NCI-H446 treated with DMSO at 0.1 percent for 48 hours (cell line): ENCODE data around the gene SVIL.
"Not testable (repeated sequence)": the region's sequence is repeated elsewhere in the genome, so short reads cannot be mapped to it uniquely, and the experiment has no call there.

Experiments used
- DNase-seq: peaks from one replicate; lab custom pipeline; 2025; lab: John Stamatoyannopoulos, UW

Gene SVIL

DNA sequence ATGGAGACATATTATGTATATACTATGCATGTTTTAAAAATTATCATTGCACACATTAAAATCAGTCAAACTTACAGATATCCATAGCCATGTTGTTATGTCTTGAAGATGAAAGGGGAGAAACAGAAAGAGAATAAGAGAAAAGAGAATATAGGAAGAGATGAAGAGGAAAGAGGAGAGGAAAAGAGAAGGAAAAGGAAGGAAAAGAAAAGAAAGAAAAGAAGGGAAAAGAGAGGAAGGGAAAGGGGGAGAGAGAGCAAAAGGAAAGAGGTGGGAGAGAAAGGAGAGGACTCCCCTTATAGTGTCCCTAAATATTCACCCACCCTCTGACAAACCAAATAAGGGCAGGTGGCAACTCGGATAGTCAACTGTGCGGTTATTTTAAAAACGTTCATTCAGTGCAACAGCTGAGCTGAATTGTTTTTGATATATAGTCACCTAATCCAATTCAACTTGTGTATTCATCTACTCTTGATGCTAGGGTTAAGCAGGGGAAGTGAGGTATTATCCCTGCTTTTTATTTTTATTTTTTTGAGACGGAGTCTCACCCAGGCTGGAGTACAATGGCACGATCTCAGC is 14.6 kb downstream of the SVIL start:
- no peak for DNase-seq

DNA sequence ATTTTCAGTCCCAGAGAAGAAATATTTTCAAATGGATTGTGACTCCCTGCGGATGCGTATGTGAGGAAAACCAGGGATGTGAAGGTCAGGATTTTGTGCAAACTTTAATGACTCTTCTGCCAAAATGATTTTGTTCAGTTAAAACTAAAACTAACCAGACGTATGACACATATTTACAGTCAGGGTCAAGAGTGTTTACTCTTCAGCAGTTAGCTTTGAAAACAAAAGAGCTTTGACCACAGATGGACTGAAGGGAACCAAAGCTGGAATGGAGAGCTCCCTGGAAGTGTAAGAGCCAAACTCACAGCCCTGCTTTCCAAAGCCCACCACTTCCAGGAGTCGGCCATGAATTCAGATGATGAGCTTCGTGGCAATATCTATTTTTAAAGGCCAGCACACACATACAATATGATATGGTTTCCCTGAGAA is 15.5 kb downstream of the SVIL start:
- DNase-seq, result no peak

DNA sequence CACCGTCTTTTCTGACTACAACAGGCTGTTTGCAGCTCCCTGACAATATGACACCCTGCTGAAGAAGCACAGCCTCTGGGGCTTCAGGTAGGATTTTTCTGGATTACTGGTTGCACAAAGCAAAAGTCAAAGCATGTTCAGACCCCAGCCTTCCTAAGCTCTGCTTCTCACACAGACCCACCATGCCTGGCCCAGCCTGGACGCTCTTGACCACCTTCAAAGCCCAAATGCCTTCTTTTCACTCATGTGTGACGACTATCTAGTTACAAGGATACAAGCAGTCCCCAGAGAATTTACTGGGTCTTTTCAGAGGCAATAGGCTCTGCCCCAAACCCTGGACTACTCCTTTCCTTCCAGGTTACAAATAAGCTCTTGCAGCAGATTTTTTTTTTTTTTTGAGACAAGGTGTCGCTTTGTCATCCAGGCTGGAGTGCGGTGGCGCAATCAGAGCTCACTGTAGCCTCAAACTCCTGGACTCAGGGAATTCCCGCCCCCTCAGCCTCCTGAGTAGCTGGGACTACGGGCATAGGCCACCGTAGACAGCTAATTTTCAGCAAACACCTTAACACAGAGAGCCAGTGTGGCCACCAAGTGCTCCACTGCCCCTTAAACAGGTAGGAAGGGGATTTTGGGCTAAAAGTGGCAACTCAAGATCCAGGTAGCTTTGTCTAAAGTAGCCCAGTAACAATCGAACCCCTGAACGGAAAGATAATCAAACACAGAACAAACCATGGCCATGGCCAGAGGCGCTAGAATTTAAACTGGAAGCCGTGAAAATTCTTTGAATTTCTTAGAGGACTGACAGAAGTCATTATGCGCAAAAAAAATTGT is 16.2 kb downstream of the SVIL start:
- DNase-seq, result no peak

DNA sequence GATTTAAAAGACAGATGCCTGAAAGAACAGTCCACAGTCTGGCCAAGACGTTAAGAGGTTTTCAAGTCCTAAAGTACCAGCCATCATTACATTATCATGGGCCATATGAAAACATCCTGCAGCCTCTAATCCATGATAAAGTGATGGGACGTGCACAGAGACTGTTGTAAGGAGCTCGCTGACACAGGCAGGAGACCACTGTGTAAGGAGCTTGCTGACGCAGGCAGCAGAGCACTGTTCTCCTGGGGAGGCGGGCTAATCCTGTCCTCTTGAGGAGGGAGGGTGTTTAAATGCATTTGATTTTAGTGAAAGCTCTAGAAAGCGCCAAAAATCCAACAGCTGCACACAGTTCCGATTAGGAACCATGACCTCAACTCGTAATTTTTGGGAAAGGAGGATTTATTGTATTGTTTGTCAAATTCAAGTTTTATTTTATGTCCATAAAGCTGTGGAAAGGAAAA is 16.9 kb downstream of the SVIL start:
- no peak for DNase-seq

DNA sequence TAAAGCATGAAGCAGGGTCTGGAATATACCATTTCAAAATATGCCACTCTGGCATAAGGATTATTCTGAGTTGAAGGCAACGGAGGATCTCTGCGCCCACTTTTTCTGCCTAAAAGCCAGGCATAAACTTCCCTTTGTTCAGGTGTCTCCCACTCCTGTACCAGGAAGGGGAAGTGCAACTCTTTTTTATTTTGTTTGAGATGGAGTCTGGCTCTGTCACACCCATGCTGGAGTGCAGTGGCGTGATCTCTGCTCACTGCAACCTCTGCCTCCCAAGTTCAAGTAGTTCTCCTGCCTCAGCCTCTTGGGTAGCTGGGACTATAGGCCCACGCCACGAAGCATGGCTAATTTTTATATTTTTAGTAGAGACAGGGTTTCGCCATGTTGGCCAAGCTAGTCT is 18.2 kb downstream of the SVIL start:
- no peak for DNase-seq

DNA sequence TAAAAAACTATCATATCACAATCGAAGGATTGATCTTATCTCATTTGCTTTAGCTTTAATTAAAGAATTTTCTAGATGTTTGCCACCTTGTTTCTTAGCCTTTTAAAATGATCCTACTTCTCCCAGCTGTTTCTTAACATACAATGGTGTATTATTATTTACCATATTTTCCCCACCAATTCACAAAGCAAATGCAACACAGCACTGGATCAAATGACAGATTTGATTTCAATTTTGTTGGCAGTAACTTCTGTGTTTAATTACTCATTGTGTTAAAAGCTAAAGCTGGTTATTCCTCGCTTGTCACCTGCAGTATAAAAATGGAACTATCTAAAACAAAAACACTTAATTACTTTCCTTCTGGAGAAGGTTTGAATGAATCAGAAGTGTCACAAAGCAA is 19.6 kb downstream of the SVIL start:
- DNase-seq, result no peak

DNA sequence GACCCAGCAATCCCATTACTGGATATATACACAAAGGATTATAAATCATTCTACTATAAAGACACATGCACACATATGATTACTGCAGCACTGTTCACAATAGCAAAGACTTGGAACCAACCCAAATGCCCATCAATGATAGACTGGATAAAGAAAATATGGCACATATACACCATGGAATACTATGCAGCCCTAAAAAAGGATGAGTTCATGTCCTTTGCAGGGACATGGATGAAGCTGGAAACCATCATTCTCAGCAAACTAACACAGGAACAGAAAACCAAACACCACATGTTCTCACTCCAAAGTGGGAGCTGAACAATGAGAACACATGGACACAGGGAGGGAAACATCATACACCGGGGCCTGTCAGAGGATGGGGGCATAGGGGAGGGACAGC is 20.5 kb downstream of the SVIL start:
- not testable (repeated sequence) for DNase-seq

DNA sequence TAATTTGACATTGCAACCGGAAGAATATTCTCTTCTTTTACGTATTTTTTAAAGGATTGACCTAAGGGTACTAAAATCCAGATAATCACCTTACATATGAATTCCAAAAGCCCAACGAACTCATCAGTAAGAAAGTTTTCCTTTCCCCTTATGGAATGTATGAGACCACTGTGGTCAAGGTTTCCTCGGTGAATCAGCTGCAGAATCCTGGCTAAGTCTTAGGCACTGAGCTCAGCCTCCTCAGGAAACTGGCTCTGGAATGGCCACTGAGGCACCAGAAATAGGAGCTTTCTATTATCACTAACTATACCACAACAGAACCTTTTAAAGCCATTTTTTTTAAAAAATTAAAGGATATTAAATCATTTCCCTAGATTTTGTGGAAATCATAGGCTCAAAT is 21.0 kb downstream of the SVIL start:
- no peak for DNase-seq

DNA sequence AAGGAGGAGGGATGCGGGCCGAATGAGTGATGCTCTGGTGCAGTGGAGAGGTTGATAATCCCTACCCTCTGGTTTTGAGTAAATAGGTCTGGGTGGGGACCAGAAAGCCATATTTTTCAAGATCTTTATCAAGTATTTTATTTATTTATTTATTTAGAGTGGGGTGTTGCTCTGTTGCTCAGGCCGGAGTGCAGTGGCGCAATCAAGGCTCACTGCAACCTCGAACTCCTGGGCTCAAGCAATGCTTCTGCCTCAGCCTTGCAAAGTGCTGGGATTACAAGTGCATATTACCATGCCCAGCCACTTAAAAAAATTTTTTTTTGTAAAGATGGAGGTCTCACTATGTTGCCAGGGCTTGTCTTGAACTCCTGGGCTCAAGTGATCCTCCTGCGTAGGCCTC is 21.6 kb downstream of the SVIL start:
- no peak for DNase-seq

DNA sequence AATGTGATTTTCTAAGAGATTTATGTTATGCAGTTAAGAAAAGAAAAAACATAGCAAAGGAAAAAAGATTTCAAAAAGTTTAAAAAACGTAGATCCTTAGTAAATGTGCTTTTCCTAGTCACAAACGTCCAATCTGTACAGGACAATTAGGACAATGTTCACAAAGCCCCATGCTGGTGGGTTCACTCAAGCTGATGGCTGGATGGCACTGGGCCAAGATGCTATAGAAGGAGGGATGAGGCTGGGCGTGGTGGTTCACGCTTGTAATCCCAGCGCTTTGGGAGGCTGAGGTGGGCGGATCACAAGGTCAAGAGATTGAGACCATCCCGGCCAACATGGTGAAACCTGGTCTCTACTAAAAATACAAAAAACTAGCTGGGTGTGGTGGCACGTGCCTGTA is 22.1 kb downstream of the SVIL start:
- DNase-seq, result no peak

DNA sequence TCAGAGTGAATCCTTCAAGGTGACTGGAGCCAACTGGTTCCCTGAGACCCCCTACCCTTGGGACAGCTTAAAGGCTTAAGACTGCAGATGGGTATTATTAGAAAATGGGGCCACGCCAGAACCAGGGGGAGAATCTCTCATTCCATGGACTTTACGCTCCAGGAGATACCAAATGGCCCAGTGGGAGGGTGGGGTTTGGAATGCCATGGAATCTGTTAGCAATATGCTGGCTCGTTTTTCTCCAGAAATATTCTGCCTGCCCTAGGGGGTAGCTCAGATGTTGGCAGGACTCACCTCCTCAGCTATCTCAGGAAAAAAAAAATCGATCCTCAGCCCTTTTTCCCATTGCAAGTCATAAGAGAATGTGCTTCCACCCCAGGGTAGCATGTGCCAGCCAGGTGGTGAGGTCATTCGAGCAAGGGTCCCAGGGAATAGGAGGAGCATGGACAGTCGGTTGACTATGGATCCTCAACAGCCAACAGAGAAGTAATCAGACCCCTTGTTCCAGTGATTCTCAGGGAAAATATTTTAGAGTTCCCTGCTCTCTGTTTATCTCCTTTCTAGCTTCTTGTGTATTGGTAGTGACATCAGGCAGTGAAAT is 22.9 kb downstream of the SVIL start:
- peak; percentile 58 for DNase-seq

DNA sequence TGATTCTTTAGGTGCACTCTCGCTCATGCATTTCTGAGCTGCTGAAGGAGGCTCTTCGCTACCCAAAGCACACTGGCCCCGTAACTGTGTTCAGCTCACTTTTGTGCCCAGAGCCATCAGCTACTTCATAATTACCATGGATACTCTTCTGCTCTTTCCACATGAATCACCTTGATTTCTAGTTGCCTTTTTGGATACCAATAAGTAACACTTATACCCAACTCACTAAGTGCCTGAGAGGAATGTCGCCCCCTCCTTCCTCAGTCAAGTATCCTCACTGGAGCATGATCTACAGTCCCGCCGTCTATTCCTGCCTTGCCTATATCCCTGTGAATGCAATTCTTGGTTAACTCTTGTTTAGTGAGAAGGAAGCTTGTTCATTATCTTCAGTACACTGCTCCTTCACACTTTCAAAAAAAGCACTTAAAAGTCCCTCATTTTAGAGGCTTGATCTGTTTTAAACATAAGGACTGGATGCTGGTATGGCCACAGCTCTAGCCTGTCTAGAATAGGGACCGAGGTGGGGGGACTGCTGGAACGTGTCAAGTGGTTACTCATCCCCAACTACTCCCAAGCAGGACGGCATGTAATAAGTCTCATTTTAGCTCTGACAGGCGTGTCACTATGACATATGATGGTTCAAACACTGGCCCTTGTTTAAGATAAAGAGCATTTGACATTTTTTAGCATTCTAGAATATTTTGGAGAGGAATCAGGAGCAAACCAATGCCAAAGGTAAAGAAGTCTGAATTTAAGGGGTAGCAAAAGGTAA is 23.7 kb downstream of the SVIL start:
- DNase-seq, result no peak

DNA sequence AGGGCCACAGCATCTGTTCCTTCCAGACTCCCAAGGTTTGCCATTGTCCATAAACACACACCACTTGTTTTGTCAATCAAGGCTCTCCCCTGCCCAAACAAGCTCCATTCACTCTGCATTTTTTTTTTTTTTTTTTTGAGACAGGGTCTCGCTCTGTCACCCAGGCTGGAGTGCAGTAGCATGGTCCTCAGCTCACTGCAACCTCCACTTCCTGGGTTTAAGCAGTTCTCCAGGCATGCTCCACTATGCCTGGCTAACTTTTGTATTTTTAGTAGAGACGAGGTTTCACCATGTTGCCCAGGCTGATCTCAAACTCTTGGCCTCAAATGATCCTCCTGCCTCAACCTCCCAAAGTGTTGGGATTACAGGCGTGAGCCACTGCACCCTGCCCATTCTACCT is 24.4 kb downstream of the SVIL start:
- not testable (repeated sequence) for DNase-seq

DNA sequence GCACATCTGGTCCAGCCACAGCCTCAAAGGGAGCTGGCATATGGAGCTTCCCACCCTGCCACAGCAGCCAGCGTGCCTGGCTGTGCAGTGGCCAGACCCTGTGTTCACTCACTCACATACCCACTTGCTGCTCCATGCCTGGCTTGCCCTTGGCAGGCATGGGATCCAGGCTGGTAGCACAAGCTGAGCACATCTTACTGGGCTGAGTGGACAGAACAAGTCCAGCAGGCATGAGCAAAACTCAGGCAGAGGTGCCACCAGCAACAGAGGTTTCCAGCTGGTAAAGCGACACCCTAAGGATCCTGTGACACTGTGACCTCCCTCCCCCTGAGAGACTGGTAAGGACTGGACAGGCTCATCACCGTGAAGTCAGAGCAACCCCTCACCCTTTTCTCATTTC is 25.1 kb downstream of the SVIL start:
- no peak for DNase-seq

DNA sequence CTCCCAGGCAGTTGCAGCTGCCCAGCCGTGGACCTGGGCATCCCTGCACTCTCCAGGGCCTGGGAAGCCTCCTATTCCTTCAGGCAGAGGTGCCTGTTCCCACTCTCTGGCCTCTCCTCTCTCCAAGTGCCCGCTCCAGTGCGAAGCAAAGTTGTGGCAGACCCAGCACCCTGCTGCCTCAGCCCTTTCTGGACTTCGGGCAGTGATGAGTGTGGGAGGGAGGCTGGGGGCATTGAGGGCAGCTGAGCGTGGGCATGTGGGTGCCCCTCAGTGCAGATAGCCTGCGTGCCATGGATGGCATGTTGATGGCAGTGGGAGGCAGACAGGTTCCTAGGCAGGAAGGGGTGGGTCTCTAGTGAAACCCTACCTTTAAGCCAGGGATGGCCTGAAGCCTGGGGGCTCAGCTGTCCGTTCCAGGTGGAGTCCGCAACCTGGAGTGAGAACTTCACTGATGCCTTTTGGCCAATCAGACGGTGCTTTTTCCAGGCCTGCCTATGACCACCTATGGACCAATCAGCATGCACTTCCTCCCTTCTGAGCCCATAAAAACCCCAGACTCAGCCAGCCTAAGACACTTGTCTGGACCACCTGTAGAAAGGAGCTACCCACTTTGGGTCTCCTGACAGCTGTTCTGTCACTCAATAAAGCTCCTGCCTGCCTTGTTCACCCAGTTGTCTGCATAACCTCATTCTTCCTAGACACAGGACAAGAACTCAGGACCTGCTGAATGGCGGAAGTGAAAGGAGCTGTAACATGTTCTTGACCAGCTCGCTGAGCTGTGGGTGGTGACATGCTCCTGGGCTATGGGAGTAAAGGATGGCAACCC is 26.1 kb downstream of the SVIL start:
- DNase-seq, result no peak

DNA sequence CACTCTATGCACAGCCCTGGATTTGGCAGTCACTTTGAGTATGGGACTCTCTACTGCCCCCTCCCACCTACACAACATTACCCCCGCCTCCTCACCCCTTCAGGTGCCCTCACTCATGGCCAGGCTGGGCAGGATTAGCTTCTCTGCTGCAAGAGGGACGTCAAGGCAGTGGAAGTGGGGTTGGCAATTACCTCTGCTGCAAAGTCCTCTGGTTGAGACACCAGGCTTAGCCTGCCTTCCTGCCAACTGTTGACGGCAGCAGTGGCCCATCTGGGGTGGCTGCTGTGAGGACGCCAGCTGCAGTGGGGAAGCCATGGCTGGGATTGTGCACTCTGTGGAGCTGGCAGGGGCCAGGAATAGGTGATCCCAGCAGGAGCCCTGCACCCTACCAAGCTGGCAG is 26.7 kb downstream of the SVIL start:
- no peak for DNase-seq

DNA sequence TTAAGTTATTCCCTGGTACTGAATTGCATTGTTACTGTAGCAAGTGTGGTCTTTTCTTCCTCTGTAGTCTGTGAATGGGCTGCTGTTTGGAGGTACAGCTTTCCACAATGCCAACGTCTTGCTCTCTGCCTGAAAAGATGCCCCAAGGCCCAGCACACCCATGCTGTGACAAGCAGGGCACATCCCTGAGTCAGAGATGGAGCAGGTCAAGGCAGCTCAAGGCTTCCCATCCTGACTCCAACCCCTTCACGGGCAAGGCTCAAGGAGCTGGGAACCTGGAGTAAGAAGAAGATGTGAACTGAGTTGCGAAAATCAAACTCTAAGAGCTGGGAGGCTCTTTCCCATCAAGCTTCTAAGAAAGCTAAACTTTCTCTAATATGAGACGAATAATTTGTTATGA is 27.2 kb downstream of the SVIL start:
- no peak for DNase-seq

DNA sequence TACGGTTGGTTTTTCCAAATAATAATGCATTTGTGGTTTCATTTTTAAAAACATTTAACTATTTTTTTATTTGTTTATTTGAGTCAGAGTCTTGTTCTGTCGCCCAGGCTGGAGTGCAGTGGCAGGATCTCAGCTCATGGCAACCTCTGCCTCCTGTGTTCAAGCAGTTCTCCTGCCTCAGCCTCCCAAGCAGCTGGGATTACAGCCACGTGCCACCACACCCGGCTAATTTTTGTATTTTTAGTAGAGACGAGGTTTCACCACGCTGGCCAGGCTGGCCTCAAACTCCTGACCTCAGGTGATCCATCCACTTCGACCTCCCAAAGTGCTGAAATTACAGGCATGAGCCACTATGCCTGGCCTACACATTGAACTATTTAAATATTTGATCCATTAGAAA is 28.1 kb downstream of the SVIL start:
- not testable (repeated sequence) for DNase-seq

DNA sequence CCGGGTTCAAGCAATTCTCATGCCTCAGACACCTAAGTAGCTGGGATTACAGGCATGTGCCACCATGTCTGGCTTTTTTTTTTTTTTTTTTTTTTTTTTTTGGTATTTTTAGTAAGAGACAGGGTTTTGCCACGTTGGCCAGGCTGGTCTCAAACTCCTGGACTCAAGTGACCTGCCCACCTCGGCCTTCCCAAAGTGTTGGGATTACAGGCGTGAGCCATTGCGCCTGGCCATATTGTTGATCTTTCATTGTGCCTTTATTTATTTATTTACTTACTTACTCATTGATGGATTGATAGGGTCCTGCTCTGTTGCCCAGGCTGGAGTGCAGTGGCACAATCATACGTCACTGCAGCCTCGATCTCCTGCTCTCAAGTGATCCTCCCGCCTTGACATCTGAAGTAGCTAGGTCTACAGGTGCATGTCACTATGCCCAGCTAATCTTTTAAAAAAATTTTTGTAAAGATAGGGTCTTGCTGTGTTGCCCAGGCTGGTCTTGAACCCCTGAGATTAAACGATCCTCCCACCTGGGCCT is 30.4 kb downstream of the SVIL start:
- no peak for DNase-seq

DNA sequence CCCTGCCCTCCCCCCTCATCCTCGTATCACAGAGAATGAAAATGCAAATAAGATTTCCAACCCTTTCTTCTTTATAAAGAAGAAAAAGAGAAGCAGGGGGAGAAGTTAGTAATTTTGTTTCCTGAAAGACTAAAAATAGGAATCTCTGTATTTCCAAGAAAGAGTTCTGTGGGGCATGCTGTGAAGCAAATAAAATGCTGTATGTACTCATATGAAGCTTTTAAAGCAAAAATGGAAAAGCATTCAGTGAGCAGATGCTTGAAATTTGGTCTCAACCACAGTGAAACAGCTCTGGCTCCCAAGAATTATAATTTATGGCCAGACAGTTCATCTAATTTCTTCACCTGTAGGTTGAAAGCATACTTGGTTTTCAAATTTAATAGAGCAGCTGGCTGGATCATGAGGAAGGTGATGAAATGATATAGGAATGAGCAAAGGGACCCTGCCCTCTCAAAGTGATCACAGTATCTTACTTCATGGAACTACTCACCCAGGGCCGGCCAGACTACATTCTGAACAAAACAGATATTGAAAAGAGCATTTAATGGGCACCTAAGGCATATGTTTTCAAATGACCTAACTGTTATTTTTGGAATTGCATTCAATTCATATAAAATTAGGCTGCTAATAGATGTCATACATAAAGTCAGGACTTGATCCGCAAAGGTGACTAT is 31.4 kb downstream of the SVIL start:
- no peak for DNase-seq

DNA sequence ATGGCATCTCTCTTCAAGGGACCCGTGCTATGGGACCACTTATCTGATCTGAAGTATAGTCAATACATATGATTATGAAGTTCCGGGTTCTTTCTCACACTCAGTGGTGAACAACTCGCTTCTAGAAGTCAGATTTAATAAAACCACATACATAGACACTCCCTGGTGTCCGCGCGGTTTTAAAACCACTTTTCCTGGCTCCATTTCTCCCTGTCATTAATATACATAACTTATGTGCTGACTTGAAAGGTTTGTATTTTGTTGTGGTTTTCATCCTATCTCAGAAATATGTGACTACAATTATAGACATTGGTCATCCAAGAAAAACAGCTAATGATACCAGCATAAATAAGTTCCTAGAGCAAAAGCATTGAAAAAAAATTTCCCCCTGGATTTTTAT is 34.0 kb downstream of the SVIL start:
- DNase-seq, result no peak
